UCSD-AML1 (cell line): Measurements from ENCODE around the gene XPO5.
"Not testable (repeated sequence)": the region's sequence is repeated elsewhere in the genome, so short reads cannot be mapped to it uniquely, and the experiment has no call there.

Source experiments
- DNase-seq: peaks from one replicate; lab custom pipeline; 2025; ENCODE audit not compliant: unreplicated experiment; lab: John Stamatoyannopoulos, UW

The XPO5 gene

DNA sequence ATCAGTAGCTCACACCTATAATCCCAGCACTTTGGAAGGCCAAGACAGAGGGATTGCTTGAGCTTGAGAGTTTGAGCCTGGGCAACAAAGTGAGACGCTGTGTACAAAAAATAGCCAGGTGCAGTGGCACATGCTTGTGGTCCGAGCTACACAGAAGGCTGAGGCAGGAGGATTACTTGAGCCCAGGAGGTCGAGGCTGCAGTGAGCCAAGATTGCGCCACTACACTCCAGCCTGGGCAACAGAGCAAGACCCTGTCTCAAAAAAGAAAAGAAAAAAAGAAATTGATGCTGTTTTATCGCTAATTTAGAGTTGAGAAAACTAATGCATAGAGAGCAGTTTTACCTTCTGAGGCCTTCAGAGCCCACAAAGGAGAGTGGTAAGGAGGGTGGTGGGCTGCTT is 77.5 kb downstream of the XPO5 start:
- not testable (repeated sequence) for DNase-seq

DNA sequence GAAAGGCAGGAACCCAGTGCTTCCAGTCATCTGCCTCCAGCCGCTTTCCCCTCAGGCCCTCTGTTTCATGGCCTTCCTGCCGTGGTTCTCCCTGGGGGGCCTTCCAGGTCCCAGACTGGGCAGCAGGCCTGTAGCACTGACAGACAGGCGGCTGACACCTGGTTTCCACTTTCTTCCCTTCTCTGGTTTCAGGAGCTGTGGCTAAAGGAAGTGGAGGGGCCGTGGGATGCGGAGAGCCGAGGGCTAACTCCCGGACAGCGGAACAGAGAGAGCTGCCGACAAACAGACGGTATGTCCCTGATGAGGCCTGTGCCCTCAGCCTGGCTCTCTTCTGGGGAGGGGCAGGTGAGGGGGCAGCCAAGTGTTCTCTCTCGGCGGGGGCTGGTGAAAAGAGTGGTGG is 78.1 kb downstream of the XPO5 start:
- no peak for DNase-seq

GRCh38 chr6:43497129-43497396 is 78.8 kb downstream of the XPO5 start:
- no peak for DNase-seq

DNA sequence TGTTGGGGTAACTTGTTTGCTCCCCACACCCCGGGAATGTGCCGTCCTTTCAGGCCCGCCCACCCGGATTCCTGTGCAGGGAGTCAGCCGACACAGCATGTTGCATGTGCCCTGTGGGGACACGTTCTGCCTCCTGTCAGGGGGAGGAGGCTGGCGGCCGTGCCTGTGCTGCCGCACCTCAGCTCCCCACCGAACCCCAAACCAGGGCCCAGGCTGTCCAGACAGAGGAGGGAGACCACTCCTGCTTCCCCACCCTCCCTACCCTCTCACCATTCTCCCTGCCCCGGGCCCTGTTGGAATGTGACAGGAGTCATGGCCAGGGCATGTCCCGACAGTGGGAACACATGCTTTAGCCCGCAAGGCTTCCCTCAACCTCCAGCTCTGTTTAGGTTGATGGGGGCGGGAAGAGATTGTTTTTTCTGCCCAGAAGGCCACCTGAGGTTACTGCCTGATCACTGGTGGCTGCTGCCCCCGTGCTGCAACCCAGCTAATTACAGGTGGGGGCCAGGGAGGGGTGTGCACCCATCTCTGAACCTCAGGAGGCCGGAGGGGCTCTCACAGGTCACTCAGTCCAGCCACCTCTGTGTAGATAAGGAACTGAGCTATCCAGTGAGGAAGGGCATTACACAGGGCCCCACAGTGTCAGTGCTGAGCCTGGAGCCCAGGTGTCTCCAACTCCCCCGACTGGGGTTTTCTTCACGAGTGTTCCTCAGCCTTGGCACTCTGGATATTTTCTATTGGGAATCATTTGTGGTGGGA is 79.3 kb downstream of the XPO5 start:
- DNase-seq, result no peak

DNA sequence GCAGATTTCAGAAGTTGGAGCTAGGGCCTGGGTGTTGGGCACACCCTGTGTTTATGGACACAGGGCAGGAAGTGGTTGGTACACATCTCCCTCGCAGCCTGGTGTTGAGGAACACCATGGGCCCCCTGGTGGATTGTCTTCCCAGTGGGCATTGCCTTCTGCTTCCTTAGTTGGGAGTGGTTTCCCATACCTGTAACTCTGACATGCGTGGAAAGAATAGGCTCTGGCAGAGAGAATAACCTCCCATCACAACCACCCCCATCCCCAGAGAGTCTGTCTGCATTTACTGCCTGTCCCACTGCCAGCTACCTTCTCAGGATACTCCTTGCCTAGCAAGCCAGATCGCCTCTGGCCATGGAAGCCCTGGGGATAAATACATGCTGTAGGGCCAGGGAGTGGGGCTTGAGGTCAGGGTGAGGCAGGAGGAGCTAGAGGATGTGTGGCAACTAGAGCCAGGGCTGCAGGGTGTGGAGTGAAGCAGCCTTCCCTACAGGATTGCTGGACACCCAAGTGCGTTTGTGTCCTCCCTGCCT is 80.4 kb downstream of the XPO5 start:
- DNase-seq, result peak; percentile 31

DNA sequence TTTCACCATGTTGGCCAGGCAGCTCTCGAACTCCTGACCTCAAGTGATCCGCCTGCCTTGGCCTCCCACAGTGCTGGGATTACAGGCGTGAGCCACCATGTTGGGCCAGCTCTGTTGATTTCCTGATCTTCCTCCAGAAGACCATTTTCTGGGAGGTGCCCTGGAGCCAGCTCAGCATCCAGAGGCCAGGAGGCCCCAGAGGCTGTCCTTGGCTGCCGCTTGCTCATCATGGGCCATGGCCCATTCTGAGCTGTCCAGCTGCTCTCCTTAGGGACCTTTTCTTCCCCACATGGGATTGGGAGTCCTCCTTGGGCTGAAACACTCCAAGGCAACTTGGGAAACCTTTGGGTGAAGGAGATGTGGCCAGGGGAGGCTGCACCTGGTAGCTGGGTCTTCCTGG is 81.1 kb downstream of the XPO5 start:
- DNase-seq, result no peak

DNA sequence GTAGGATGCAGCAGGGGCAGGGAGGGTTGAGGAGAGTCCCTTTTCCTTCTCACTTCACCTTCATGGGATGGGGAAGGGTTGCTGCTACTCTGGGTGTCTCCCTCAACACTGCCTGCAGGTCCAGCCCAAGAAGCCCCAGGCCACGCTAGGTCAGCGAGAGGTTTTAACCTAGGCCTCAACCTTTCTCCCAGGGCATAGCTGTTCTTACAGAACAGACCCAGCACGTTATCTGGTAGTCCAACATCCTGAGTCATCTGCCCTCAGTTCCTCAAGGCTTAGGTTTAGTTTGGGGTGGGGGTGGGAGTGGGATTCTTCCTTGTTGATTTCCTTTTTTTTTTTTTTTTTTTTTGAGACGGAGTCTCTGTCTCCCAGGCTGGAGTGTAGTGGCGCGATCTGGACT is 81.5 kb downstream of the XPO5 start:
- no peak for DNase-seq

DNA sequence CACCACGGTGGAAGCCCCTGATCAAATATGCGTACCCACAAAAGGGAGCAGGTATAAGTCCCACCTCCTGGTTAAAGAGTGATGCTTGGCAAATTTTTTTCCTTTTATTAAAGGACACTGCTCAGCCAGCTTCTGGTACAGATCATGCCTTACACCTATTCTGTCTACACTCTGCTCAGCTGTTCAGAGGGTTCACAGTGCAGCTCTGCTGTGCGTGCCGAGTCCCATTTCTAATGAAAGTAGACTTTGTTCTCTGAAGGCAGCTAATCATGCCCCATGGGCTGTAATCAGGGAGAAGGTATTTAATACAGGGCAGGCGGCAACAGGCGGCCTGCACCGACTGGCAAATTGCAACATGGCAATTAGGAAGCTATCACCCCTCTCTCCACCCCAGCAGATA is 82.0 kb downstream of the XPO5 start:
- no peak for DNase-seq

- DNase-seq, result no peak
These were observed 82.6 kb downstream of the XPO5 start for GRCh38 chr6:43493230-43493629.

DNA sequence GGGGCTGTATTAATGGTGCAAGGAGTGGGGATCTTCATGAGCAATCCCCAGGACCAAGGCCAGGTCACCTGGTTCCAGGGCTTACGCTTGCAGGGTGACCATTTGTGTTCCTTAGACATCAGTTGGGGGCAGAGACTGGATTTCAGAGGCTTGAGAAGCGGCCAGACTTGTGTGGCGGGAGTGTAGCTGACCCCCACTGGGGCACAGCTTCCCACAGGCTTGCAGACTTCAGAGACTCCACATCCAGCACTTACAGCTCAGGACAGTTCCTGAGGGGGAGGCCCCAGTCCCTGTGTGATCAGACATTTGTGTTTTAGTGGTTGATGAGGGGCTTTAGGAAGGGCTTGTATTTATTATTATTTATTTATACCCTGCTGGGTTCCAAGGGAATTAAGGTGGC is 83.2 kb downstream of the XPO5 start:
- no peak for DNase-seq

DNA sequence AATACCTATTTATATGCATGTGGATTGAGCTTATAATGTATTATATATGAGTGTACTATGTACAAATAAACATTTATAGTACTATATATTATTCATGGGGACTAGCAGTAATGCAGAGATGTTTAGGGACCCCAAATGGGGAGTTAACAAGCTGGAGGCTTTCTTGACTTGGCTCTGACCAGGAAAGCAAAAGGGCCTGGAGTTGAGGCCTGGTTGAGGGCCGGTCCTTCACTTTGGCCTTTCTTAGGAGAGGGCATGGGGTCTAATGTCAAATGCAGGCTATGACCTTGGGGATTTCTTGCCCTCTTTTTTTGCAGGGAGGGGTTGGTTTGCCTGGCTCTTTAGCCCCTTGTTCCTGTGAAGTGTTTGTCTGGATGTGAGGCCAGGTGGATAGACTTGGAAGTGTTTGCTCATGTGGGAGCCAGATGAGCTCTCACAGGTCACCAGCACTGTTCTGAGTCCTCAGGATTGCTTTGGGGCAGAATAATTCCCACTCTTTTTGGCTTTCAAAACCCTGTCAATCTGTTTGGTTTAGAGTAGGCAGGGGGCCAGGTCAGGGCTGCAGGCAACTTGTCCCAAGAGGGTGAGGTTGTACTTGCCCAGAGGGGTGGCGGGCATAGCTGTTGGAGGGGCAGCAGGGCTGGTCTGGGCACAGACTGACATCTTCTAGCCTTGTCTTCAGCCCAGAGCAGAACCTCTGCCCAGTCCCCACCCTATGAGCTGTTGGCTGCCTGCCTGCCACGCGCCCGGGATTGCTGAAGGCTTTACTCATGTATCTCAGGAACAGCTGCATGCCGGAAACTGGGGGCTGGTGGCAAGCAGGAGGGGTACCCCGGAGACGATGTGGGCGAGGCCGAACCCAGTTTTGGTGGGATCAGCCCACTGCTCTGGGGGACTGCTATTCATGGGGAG is 83.8 kb downstream of the XPO5 start:
- DNase-seq, result no peak

DNA sequence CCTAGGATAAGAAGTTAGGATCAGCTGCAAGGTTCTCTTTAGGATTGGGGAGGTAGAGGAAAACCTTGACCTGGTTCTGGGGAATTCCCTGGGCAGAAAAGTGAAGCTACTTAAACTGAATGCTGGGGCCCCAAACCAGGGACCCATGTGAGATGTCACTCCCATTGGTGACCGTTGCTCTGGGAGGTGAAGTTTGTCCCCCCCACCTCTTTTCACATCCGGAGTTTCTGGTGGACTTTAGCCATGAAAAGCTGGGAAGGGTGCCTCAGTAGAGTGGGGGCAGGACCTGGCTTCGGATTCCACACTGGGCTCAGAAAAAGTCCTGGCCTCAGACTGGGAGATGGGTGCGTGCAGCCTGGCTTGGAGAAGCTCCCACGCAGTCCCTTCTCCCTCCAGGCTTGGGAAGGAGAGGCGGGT is 85.3 kb downstream of the XPO5 start:
- no peak for DNase-seq

DNA sequence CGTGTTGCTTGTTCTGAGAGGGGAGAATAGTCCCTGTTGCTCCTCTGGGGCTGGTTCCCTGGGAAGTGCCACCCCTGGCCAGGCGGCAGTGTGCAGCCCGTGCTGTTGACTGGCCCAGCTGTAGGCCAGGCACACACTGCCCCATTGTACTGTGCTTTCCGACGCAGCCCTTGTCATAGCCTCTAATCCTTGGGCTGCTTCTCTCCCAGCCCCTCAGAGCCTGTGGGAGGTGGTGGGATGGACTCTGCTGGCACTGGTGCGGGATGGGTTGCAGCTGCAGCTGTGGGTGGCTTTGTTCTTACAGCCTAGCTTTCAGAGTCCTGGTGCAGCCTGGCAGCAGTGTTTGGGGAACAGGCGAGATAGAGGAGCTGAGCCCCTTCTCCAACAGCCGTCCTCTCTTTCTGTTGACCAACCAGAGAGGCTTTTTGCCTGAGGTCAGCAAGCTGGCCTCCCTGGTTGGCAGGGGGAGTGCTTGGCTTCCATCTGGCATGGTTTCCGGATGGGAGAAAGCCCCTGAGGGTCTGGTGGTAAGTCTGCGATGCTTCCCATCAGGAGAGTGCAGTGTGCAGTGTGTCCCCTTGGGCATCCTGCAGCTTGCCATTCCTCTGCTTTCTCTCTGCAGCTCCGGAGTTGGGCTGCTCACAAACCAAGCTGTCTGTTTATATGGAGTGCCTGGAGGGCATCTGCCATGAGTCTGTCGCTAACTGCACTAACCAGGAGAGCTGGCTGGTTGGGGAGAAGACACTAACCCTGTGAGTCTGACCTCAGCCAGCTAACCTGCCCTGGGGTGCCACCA is 86.4 kb downstream of the XPO5 start:
- DNase-seq, result no peak

GRCh38 chr6:43488667-43489276 is 87.1 kb downstream of the XPO5 start:
- DNase-seq, result no peak

GRCh38 chr6:43481591-43482236 is 94.1 kb downstream of the XPO5 start:
- no peak for DNase-seq

GRCh38 chr6:43481075-43481474 is 94.8 kb downstream of the XPO5 start:
- DNase-seq, result no peak

GRCh38 chr6:43478008-43478372 is 97.8 kb downstream of the XPO5 start:
- no peak for DNase-seq

- peak; percentile 90 for DNase-seq
These were observed 98.4 kb downstream of the XPO5 start, which contains the start of gene TJAP1 for GRCh38 chr6:43477235-43478007. Gene TJAP1 (plus strand): TSS chr6:43477570. CDS start chr6:43499002, 21,432 bp downstream.

- DNase-seq, result no peak
These were observed 99.1 kb downstream of the XPO5 start for GRCh38 chr6:43476746-43477145.

DNA sequence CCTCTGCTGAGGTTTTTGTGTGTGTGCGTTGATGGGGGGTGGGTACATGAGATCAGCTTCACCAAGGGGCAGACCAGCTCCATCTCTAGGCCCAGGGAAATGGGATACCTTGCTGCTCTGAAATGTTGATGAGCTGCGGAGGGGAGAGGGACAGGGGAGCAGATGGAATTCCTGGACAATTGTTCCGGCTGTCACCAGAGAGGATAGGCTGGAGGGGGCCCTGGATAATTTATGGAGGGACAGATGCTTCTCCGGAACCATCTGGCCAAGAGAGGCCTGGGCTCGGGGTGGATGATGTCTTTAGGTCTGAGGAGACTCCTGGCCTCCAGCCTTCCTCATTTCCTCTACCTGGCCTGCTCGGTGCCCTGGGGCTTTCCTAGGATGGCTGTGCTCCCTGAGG is 100.3 kb downstream of the XPO5 start:
- no peak for DNase-seq
